ENCODE results near the gene SMIM36.

GRCh38 chr17:55479903-55480302 lies 31.3 kb downstream of the SMIM36 start:
- no peak for TF ChIP-seq CTCF (IDR thresholded peaks at IDR 0.05; ENCODE audit: low read length)
- no peak for TF ChIP-seq EZH2phosphoT487 (IDR thresholded peaks at IDR 0.05; ENCODE audit: low read length)
